Astrocyte (in vitro differentiated cells and primary cell): ENCODE results near the gene BBS7. TPM values are rescaled to one million over a fixed set of nuclear protein-coding genes. Genes with fewer than 3 reads are reported as not detected.

Source experiments
- DNase-seq: peaks from one replicate; pipeline ENCODE4 v3.0.0-alpha.2; 2010; ENCODE audit warnings: low read depth
- FAIRE-seq: peaks from 2 replicates; lab custom pipeline; 2011; peaks lifted over from hg19 to GRCh38; lab: Jason Lieb, UNC
- H2AFZ ChIP-seq: 2 replicates; pipeline ENCODE4 v1.6.0; 2012; ENCODE audit warnings: low read depth, low read length, inconsistent platforms
- H3K27ac ChIP-seq: 2 replicates; pipeline ENCODE4 v1.5.1; 2011; ENCODE audit warnings: low read depth, low read length, inconsistent platforms
- H3K27me3 ChIP-seq: 2 replicates; pipeline ENCODE4 v1.6.0; 2011; ENCODE audit warnings: low read length, inconsistent platforms; ENCODE audit not compliant: insufficient read depth
- H3K36me3 ChIP-seq: 2 replicates; pipeline ENCODE4 v1.5.1; 2011; ENCODE audit warnings: low read length, inconsistent platforms; ENCODE audit not compliant: insufficient read depth
- H3K4me1 ChIP-seq: 2 replicates; pipeline ENCODE4 v1.5.1; 2011; ENCODE audit warnings: low read length, inconsistent platforms; ENCODE audit not compliant: insufficient read depth
- H3K4me2 ChIP-seq: 2 replicates; pipeline ENCODE4 v1.6.0; 2012; ENCODE audit warnings: low read length, inconsistent platforms
- H3K4me3 ChIP-seq: 2 replicates; pipeline ENCODE4 v1.5.1; 2011; ENCODE audit warnings: low read depth, mild to moderate bottlenecking, low read length, inconsistent platforms; ENCODE audit not compliant: insufficient read depth
- H3K79me2 ChIP-seq: 2 replicates; pipeline ENCODE4 v1.6.0; 2012; ENCODE audit warnings: mild to moderate bottlenecking, low read length, inconsistent platforms; ENCODE audit not compliant: insufficient read depth
- H3K9ac ChIP-seq: 2 replicates; pipeline ENCODE4 v1.6.0; 2012; ENCODE audit warnings: mild to moderate bottlenecking, low read length, inconsistent platforms
- H3K9me3 ChIP-seq: 2 replicates; pipeline ENCODE4 v1.5.1; 2012; ENCODE audit warnings: low read depth, mild to moderate bottlenecking, low read length, inconsistent platforms; ENCODE audit not compliant: insufficient read depth
- H4K20me1 ChIP-seq: 2 replicates; pipeline ENCODE4 v1.6.0; 2012; ENCODE audit warnings: low read length, inconsistent platforms; ENCODE audit not compliant: insufficient read depth
- H3K27ac Mint-ChIP-seq: one replicate; pipeline ENCODE4 v1.8.0; 2021; ENCODE audit warnings: mild to moderate bottlenecking, mixed read lengths; ENCODE audit not compliant: unreplicated experiment
- H3K27me3 Mint-ChIP-seq: one replicate; pipeline ENCODE4 v1.8.0; 2021; ENCODE audit warnings: low read depth, mixed read lengths; ENCODE audit not compliant: unreplicated experiment
- H3K36me3 Mint-ChIP-seq: one replicate; pipeline ENCODE4 v1.8.0; 2021; ENCODE audit warnings: low read depth, mixed read lengths; ENCODE audit not compliant: unreplicated experiment
- H3K4me1 Mint-ChIP-seq: one replicate; pipeline ENCODE4 v1.8.0; 2021; ENCODE audit warnings: low read depth, mixed read lengths; ENCODE audit not compliant: unreplicated experiment
- H3K4me3 Mint-ChIP-seq: one replicate; pipeline ENCODE4 v1.8.0; 2021; ENCODE audit warnings: mild to moderate bottlenecking, moderate library complexity, mixed read lengths; ENCODE audit not compliant: unreplicated experiment
- H3K9me3 Mint-ChIP-seq: one replicate; pipeline ENCODE4 v1.8.0; 2021; ENCODE audit warnings: mild to moderate bottlenecking, mixed read lengths; ENCODE audit not compliant: unreplicated experiment
- EZH2 ChIP-seq: IDR thresholded peaks from 2 replicates; pipeline ENCODE4 v1.6.1; 2012; ENCODE audit warnings: mild to moderate bottlenecking, low read length, inconsistent platforms; ENCODE audit not compliant: insufficient read depth
- total RNA-seq: library from RNA; stranded (reverse); gene quantifications from 2 replicates; pipeline ENCODE4 v1.2.1, GENCODE V29; 2021
- TF ChIP-seq, protein P1 (sequence below): IDR thresholded peaks from 2 replicates; pipeline ENCODE4 v1.5.1; 2011; ENCODE audit warnings: low read depth, mild to moderate bottlenecking, inconsistent platforms, low read length, moderate library complexity; ENCODE audit not compliant: insufficient read depth

The BBS7 gene
- total RNA-seq, 1 donor from 2014 or later, result 21.0 TPM

DNA sequence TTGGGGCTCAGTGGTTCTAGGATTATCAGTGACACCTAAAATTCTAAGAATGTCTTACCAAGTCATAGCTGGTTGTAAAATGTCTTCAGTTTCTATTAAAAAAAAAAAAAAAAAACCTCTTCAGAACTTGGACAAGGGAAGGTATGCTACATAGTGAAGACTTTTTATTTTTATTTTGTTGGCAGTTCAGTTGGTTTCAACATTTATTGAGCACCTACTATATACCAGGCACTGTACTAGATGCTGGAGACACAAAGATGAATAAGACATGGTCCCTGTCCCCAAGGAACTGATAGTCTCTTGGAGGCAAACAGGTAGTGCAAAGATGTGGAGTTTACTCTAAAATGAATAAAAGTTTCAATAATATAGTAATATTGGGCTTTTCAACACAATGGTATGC is 8.9 kb upstream of the BBS7 start:
- TF ChIP-seq, protein P1, sequence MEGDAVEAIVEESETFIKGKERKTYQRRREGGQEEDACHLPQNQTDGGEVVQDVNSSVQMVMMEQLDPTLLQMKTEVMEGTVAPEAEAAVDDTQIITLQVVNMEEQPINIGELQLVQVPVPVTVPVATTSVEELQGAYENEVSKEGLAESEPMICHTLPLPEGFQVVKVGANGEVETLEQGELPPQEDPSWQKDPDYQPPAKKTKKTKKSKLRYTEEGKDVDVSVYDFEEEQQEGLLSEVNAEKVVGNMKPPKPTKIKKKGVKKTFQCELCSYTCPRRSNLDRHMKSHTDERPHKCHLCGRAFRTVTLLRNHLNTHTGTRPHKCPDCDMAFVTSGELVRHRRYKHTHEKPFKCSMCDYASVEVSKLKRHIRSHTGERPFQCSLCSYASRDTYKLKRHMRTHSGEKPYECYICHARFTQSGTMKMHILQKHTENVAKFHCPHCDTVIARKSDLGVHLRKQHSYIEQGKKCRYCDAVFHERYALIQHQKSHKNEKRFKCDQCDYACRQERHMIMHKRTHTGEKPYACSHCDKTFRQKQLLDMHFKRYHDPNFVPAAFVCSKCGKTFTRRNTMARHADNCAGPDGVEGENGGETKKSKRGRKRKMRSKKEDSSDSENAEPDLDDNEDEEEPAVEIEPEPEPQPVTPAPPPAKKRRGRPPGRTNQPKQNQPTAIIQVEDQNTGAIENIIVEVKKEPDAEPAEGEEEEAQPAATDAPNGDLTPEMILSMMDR, result no peak
- TF ChIP-seq EZH2, result no peak
- Mint-ChIP-seq H3K27me3 (peaks cover 9% of the 10 kb centered on the region), H3K4me3 (no peak overlapping the region), H3K4me1 (no peaks in the 10 kb centered on the region), H3K27ac (no peak overlapping the region), H3K36me3 (no peaks in the 10 kb centered on the region), H3K9me3 (no peaks in the 10 kb centered on the region)
- Histone ChIP-seq H3K9ac (no peak overlapping the region), H4K20me1 (no peaks in the 10 kb centered on the region), H3K4me2 (no peak overlapping the region), H3K4me3 (no peak overlapping the region), H2AFZ (no peak overlapping the region), H3K79me2 (no peaks in the 10 kb centered on the region), H3K36me3 (no peaks in the 10 kb centered on the region), H3K27me3 (no peaks in the 10 kb centered on the region), H3K27ac (no peak overlapping the region), H3K4me1 (no peaks in the 10 kb centered on the region), H3K9me3 (no peaks in the 10 kb centered on the region)
- DNase-seq, result no peak
- no peak for FAIRE-seq

DNA sequence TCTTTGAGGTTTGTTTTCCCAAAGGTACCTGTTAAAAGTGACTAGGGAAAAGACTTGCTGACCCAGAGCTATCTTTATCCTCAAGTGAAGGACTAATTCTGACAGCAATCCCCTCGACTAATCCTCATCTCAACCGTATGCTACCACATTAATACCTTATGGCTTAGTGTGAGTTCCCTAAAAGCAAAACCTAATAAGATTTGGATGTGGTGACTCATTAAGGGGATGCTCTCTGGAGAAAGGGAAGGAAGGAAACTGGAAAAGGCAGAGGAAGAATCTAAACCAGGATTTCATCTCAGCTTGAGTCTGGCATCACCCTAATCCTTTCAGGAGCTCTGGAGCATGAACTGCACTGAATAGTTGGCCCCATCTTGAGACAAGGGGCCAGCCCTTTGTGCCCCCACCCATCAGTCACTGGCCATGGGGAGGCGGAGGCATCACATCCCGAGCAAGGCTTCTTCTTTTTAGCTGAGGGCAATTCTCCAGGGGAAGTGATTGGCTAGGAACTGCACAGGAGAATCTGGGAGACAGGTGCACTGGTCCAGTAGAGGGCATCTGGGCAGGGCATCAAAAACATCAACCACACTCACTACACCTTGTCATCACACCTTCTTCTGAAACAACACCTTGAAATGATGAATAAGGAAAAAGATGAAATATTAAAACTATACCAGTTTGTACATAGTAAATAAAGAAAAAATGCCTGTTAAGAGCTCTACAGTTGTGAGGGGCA is 6.9 kb upstream of the BBS7 start:
- Histone ChIP-seq H3K79me2 (no peaks in the 10 kb centered on the region), H2AFZ (no peak overlapping the region), H3K4me3 (no peak overlapping the region), H3K4me2 (no peak overlapping the region), H3K36me3 (no peaks in the 10 kb centered on the region), H3K27ac (no peak overlapping the region), H3K9me3 (no peaks in the 10 kb centered on the region), H4K20me1 (no peaks in the 10 kb centered on the region), H3K27me3 (no peaks in the 10 kb centered on the region), H3K4me1 (no peaks in the 10 kb centered on the region), H3K9ac (no peak overlapping the region)
- Mint-ChIP-seq H3K27me3 (peaks cover 9% of the 10 kb centered on the region), H3K9me3 (no peaks in the 10 kb centered on the region), H3K36me3 (no peaks in the 10 kb centered on the region), H3K27ac (no peak overlapping the region), H3K4me3 (no peak overlapping the region), H3K4me1 (no peaks in the 10 kb centered on the region)
- FAIRE-seq (no peak), DNase-seq (no peak)
- TF ChIP-seq, protein P1, result no peak
- TF ChIP-seq EZH2, result no peak

DNA sequence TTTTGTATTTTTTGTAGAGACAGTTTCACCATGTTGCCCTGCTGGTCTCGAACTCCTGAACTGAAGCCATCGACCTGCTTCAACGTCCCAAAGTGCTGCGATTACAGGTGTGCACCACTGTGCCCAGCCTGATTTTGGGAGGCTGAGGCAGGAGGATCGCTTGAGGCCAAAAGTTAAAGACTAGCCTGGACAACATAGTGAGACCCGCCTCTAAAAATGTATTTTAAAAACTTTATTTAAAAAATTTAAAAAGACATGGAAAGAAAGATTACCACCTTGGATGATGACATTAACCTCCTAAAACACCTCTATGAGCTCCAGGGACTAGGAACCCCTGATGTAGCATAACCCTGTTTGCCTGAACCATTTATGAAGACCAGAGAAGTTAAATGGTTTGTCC is 5.8 kb upstream of the BBS7 start:
- Histone ChIP-seq H3K36me3 (no peaks in the 10 kb centered on the region), H3K4me2 (no peak overlapping the region), H3K4me3 (no peak overlapping the region), H4K20me1 (no peaks in the 10 kb centered on the region), H3K27me3 (no peaks in the 10 kb centered on the region), H3K9ac (no peak overlapping the region), H3K9me3 (no peaks in the 10 kb centered on the region), H3K27ac (no peak overlapping the region), H3K4me1 (no peaks in the 10 kb centered on the region), H3K79me2 (no peaks in the 10 kb centered on the region), H2AFZ (no peak overlapping the region)
- Mint-ChIP-seq H3K4me3 (no peak overlapping the region), H3K4me1 (no peaks in the 10 kb centered on the region), H3K27me3 (peaks cover 7% of the 10 kb centered on the region), H3K36me3 (no peaks in the 10 kb centered on the region), H3K9me3 (no peaks in the 10 kb centered on the region), H3K27ac (no peak overlapping the region)
- TF ChIP-seq EZH2, result no peak
- TF ChIP-seq, protein P1, result no peak
- no peak for DNase-seq
- no peak for FAIRE-seq
